Lower lobe of right lung (tissue), 2 donors: ENCODE measurements around the gene TSC22D4. TPM values are rescaled to one million over a fixed set of nuclear protein-coding genes. Genes with fewer than 3 reads are reported as not detected.

Experiments
- ATAC-seq, 2 donors: fragments of 200-7000 bp; cut with Tn5 transposase; one replicate each; pipeline ENCODE4 v1.9.1; 2020 to 2022; ENCODE audit warnings: mild to moderate bottlenecking in 2 of 2, moderate library complexity in 2 of 2
- DNase-seq: peaks from one replicate; pipeline ENCODE4 v3.0.0-alpha.2; 2020
- H3K27ac ChIP-seq: fragments of 200-600 bp; one replicate; pipeline ENCODE4 v1.8.0; 2022
- H3K27me3 ChIP-seq: fragments of 200-600 bp; one replicate; pipeline ENCODE4 v1.8.0; 2022; ENCODE audit warnings: low read depth
- H3K36me3 ChIP-seq: fragments of 200-600 bp; one replicate; pipeline ENCODE4 v1.8.0; 2022; ENCODE audit warnings: mild to moderate bottlenecking
- H3K4me1 ChIP-seq: fragments of 200-600 bp; one replicate; pipeline ENCODE4 v1.8.0; 2022
- H3K4me3 ChIP-seq: fragments of 200-600 bp; one replicate; pipeline ENCODE4 v1.8.0; 2022; ENCODE audit warnings: mild to moderate bottlenecking
- H3K9me3 ChIP-seq: fragments of 200-600 bp; one replicate; pipeline ENCODE4 v1.8.0; 2022
- intact Hi-C: fragments of 100-400 bp; cut with DNase I; formaldehyde crosslinking; loops from one replicate; pipeline ENCODE4 v1.11.0; 2022
- total RNA-seq: library from RNA; stranded (reverse); fragmentation: NEBNext Ultra II Directional; extraction: Animal tissue kit (Norgen Biotek cat#: 25700); gene quantifications from one replicate; pipeline ENCODE4 v1.2.1, GENCODE V29; 2021
- TF ChIP-seq, protein P1 (sequence below): fragments of 200-600 bp; IDR thresholded peaks from one replicate; pipeline ENCODE4 v1.8.0; 2022; ENCODE audit warnings: antibody characterized with exemption, mild to moderate bottlenecking
- donor health status: DM: no; HTN: yes; CAD: no; lungs with severe emphysema.

Gene TSC22D4
- total RNA-seq, 1 donor from 2014 or later = 53.6 TPM

DNA sequence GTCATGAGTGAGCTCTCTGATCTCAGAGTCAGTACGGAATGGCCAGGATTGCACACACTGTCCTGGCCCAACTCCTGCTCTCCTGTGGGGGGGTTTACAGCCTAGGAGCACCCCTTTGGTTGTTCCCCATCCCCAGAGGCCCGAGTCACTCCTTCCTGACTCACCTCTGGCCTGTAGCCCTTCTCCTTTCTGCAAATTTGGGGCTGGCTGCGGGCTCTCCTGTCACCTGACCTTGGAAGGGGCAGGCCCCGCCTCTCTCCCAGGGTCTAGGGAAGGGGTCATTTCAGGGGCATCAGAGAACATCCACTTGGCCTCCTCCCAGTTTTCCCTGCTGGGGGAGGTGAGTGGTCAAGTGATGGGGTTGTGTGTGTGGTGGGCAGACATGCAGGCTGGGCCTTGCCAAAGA lies 6.5 kb upstream of the TSC22D4 start:
- no peak for ATAC-seq
- Histone ChIP-seq H3K36me3 (no peaks in the 10 kb centered on the region), H3K9me3 (no peaks in the 10 kb centered on the region), H3K4me3 (no peak overlapping the region), H3K27ac (no peak overlapping the region), H3K27me3 (no peaks in the 10 kb centered on the region), H3K4me1 (peaks cover 10% of the 10 kb centered on the region)
- TF ChIP-seq, protein P1, sequence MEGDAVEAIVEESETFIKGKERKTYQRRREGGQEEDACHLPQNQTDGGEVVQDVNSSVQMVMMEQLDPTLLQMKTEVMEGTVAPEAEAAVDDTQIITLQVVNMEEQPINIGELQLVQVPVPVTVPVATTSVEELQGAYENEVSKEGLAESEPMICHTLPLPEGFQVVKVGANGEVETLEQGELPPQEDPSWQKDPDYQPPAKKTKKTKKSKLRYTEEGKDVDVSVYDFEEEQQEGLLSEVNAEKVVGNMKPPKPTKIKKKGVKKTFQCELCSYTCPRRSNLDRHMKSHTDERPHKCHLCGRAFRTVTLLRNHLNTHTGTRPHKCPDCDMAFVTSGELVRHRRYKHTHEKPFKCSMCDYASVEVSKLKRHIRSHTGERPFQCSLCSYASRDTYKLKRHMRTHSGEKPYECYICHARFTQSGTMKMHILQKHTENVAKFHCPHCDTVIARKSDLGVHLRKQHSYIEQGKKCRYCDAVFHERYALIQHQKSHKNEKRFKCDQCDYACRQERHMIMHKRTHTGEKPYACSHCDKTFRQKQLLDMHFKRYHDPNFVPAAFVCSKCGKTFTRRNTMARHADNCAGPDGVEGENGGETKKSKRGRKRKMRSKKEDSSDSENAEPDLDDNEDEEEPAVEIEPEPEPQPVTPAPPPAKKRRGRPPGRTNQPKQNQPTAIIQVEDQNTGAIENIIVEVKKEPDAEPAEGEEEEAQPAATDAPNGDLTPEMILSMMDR = no peak
- intact Hi-C loops = no loop called here
- DNase-seq = no peak

DNA sequence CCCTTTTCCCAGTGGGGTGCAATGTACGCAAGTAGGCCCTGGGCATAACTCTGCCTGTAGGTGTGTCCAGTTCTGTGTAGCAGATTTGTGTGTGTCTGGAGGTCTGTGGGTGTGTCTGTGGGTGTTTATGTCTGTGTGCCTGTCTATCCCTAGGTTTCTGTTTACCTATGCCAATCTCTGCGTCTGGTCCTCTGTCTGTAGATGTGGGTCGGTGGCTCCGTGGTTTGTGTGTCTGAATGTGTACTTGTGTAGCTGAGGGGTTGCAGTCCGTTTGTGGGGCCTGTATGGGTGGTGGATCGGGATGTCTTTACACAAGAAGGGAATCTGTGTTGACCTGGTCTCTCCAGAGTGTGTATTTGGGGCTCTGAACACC lies 5.6 kb upstream of the TSC22D4 start:
- no peak overlapping the region for H3K4me3 ChIP-seq
- peaks cover 17% of the 10 kb centered on the region for H3K4me1 ChIP-seq
- TF ChIP-seq, protein P1 = no peak
- no peak overlapping the region for H3K27ac ChIP-seq
- DNase-seq = no peak
- H3K36me3 ChIP-seq = no peaks in the 10 kb centered on the region
- no peak for ATAC-seq
- intact Hi-C loops = no loop called here
- no peaks in the 10 kb centered on the region for H3K27me3 ChIP-seq
- no peaks in the 10 kb centered on the region for H3K9me3 ChIP-seq

- DNase-seq (peak; percentile 62), ATAC-seq (peak; percentile 46 to 57)
- peak within 1 kb of the TSS; percentile 63 for H3K4me3 ChIP-seq
- peaks cover 22% of the 10 kb centered on the region for H3K4me1 ChIP-seq
- no peaks in the 10 kb centered on the region for H3K36me3 ChIP-seq
- intact Hi-C loops = no loop called here
- no peaks in the 10 kb centered on the region for H3K27me3 ChIP-seq
- no peaks in the 10 kb centered on the region for H3K9me3 ChIP-seq
- H3K27ac ChIP-seq = no peak within 1 kb of the TSS
- TF ChIP-seq, protein P1 = no peak
Observed at GRCh38 chr7:100483722-100484672, 5.0 kb upstream of the TSC22D4 start, which contains the start of gene NYAP1. NYAP1 (plus strand) TSS chr7:100483927; CDS start chr7:100485312, 1,385 bp downstream.

DNA sequence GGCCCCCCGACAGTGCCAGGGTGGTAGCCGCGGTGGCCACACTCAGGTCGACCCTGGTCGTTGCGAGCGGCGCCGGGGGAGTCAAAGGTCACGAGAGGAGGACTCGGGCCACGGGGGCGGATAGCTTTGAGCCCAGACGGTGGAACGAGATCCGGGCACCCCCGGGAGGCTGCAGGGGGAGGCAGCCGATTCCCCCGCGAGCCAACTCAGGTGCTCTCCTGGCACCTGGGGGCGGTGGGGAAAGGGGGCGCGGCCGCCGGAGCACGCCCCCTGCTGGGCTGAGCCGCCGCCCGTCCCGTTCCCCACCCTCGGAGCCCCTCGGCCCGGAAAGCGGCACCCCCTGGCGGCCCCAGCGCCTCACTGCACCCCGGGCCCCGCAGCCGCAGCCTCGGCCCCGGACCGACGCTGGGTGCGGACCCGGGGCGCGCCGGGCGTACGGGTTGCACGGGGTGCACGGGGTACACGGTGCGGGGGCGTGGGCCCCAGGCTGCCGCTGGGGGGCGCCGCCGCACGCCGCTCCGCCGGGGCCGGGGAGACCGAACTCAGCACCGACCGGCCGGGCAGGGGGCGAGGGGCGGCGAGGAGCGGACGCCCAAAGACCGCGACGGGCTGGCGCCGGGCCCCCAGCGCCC lies 4.2 kb upstream of the TSC22D4 start:
- DNase-seq = peak; percentile 81
- H3K27ac ChIP-seq = no peak overlapping the region
- TF ChIP-seq, protein P1 = peak; percentile 79

GRCh38 chr7:100482728-100483089 lies 3.7 kb upstream of the TSC22D4 start:
- DNase-seq (no peak), ATAC-seq (no peak)
- TF ChIP-seq, protein P1 = no peak
- Histone ChIP-seq H3K27ac (no peak overlapping the region), H3K36me3 (no peaks in the 10 kb centered on the region), H3K9me3 (no peaks in the 10 kb centered on the region), H3K4me3 (peak overlapping the region; percentile 63), H3K27me3 (no peaks in the 10 kb centered on the region), H3K4me1 (peaks cover 22% of the 10 kb centered on the region)
- intact Hi-C loops = no loop called here

More for the DNA sequence above, 4.2 kb upstream of the TSC22D4 start:
- peak; percentile 72 to 85 for ATAC-seq
- Histone ChIP-seq H3K9me3 (no peaks in the 10 kb centered on the region), H3K4me1 (peaks cover 22% of the 10 kb centered on the region), H3K36me3 (no peaks in the 10 kb centered on the region), H3K27me3 (no peaks in the 10 kb centered on the region), H3K4me3 (peak overlapping the region; percentile 63)
- intact Hi-C loops = no loop called here
